Eye (tissue), 1 donor: Measurements from ENCODE around the gene MBP.

Experiments
- DNase-seq: peaks from one replicate; pipeline ENCODE4 v3.0.0-alpha.2; 2015

The MBP gene

GRCh38 chr18:77061281-77061945 is 71.2 kb downstream of the MBP start:
- DNase-seq, result no peak

GRCh38 chr18:77060151-77060550 is 72.4 kb downstream of the MBP start:
- DNase-seq, result no peak

- peak; percentile 78 for DNase-seq
Measured at GRCh38 chr18:77059294-77059916, 73.2 kb downstream of the MBP start.

GRCh38 chr18:77058290-77058835 is 74.2 kb downstream of the MBP start:
- DNase-seq, result no peak

- DNase-seq, result no peak
Measured at GRCh38 chr18:77057006-77057395, 75.6 kb downstream of the MBP start.

- DNase-seq, result peak; percentile 42
Measured at GRCh38 chr18:77056344-77057005, 76.1 kb downstream of the MBP start.

GRCh38 chr18:77055429-77056300 is 76.9 kb downstream of the MBP start:
- DNase-seq, result peak; percentile 36

GRCh38 chr18:77054606-77055428 is 77.8 kb downstream of the MBP start:
- DNase-seq, result peak; percentile 81

- no peak for DNase-seq
Measured at GRCh38 chr18:77054288-77054605, 78.3 kb downstream of the MBP start.

- no peak for DNase-seq
Measured at GRCh38 chr18:77053616-77054287, 78.8 kb downstream of the MBP start.

GRCh38 chr18:77052983-77053309 is 79.6 kb downstream of the MBP start:
- DNase-seq, result peak; percentile 58

GRCh38 chr18:77052297-77052982 is 80.1 kb downstream of the MBP start:
- no peak for DNase-seq

- DNase-seq, result no peak
Measured at GRCh38 chr18:77051581-77052296, 80.8 kb downstream of the MBP start.

GRCh38 chr18:77049938-77050337 is 82.6 kb downstream of the MBP start:
- no peak for DNase-seq

GRCh38 chr18:77047803-77048419 is 84.7 kb downstream of the MBP start:
- no peak for DNase-seq

- DNase-seq, result no peak
Measured at GRCh38 chr18:77046994-77047393, 85.6 kb downstream of the MBP start.

- no peak for DNase-seq
Measured at GRCh38 chr18:77046409-77046808, 86.2 kb downstream of the MBP start.

- DNase-seq, result no peak
Measured at GRCh38 chr18:77045677-77046076, 86.9 kb downstream of the MBP start.

GRCh38 chr18:77044866-77045664 is 87.5 kb downstream of the MBP start:
- DNase-seq, result no peak
